GM21423 (cell line): Measurements from ENCODE around the gene CADM1.

ENCODE experiments used
- ATAC-seq: cut with Tn5 transposase; IDR thresholded peaks from one replicate; pipeline ENCODE4 v1.9.1; 2021; ENCODE audit warnings: mild to moderate bottlenecking, moderate library complexity; ENCODE audit not compliant: unreplicated experiment

Gene CADM1

DNA sequence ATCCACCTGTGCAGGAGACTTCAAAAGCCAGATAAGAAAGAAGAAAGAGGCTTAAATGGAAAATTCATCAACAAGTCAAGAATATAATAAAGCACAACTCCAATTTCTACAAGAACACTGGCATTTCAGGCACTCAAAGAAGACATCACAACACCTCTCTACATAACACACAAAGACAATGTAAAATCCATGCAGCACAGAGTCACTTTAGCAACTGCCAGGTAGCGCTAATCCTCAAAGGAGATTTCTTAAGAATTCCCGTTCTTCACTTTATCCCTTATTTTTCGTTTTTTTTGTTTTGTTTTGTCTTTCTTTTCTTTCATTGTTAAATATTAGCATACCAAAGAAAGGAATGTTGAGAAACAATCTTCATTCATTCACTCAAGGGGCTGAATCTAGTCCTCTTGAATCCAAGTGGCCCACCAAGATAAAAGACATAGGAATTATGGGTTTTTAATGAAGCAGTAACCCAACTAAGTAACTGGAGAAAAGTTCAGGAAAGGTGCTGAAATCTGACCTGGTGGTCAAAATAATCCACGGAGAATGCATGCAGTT is 95.0 kb downstream of the CADM1 start:
- no peak for ATAC-seq

DNA sequence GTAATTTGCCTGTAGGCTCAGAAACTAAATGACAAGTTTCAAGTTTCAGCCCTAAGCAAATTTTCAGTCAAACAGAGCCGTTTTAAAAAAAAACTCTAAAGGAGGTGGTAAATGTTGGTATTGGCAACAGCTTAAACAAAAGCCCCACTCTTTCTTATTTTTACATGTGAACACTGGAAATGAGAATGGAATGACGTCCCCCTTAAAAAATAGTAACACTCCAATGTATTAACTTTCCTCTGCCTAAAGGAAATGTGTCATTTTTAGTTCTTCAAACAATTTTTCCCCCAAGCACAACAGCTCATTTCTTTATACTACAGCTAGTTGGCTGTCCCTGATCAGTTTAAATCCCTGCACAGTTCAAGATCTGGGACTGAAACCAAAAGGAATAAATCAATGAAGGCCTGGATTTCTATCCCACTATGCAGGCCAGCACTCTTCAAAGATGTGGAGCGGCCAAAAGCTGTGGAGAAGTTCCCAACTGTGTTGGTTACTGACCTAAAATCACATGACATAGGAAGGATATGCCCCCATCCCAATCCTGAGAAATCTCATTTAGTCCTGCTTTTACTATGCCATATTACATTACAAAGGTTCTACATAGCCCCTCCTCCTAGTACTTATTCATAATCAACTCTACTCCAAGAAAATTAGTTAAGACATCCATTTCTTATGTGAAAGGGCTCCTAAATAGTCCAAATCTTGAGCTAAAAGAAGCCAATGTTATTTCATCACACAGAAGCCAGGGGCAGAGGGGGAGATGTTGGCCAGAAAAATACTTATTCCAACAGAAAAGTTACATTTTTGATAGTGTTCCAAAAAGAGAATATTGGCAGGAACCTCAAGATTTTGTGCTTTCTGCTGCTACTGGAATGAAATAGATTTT is 95.9 kb downstream of the CADM1 start:
- ATAC-seq: no peak

GRCh38 chr11:115407496-115407895 is 96.7 kb downstream of the CADM1 start:
- no peak for ATAC-seq

DNA sequence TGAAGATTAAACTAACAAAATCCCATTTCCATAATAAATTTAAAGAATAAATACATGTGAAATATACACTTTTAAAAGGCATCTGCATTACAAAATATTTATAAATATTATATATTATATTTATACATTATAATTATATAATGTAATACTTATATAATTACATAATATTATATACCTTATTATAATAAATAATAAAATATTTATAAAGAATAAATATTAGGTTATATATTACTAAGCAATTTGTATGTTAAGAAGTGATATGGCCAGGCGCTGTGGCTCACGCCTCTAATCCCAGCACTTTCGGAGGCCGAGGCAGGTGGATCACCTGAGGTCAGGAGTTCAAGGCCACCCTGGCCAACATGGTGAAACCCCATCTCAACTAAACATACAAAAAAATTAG is 97.8 kb downstream of the CADM1 start:
- ATAC-seq: no peak

DNA sequence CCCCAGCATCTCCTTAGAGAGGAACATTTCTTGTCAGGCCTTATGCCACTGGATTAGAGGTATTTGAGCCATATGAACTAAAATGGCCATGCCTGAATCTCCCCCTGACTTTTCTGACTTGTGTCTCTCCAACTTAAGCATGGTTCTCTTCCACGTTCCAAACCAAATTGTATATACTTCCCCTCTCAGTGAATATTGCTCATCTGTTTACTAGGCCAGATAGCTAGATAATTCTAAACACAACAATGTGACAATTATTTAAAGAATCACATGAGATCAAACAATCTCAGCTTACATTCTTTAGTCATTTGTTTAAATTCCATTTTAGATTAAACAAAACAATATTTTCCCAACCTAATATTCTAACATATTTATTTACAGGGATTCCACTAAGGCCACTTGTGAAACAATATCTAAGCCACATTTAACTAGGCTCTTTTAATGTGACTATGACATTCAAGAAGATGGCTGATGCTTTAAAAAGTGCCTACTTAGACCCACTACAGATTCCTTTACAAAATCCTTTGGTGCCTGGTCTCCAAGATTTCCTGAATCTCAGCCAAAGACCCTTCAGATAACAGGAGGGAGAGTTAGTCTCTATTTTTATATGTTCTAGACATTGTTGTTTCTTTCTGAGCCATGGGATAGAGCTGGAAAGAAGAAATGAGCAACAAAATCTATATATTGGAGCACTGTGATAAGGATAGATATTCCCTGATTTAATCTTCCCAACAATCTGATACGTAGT is 105.7 kb downstream of the CADM1 start:
- ATAC-seq: no peak

DNA sequence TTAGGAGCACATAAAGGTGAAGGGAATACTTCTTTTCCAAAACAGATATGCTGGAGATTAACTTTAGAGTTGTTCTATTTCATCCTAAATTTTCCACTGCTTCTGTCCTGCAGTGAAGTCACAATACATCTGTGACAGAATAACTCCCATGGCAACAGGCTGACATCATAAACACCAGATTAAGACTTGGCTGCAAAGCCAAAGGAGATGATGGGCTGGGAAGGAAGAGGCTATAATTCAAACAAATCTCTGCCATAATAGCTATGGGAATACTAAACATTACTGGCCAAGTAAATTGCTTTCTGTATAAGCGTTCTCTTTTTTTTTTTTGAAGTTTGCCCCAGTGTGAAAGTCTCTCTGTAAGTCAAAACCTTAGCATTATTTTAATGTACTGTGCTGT is 107.7 kb downstream of the CADM1 start:
- ATAC-seq: no peak

GRCh38 chr11:115393950-115394349 is 110.3 kb downstream of the CADM1 start:
- ATAC-seq: no peak

DNA sequence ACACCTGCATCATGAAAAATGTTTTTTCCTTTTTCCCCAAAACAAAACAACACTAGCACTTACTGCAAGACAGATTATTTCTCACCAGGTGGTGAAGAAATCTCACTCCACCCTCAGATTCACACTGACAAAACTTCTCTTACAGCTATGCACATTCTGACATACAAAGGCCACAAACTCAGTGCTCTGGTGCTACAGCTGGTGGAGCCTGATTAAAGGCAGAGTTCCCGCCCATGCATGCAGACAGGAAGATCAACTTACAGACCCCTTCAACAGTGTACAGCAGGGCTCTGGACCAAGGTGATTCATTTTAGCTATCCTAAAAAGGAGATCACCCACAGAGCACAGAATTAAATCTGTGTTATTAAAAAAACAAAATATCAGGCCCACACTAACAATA is 112.6 kb downstream of the CADM1 start:
- ATAC-seq: no peak

DNA sequence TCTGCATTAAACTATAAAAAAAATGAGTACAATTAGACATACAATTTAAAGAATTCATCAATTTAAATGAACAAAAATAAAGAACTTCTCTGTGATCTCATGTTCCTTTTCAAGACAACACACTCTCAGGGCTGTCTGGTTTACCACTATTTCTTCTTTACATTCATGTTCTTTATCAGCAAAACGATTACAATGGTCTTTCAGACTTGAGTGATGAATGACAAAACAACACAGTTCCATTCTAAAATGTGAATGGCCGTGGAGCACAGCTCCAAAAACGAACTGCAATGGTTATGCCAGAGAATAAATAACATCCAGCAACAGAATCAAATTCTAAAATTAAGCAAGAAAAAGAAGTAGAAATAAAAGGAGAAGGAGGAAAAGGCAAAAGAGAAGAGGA is 113.1 kb downstream of the CADM1 start:
- ATAC-seq: no peak

- no peak for ATAC-seq
These were observed 113.8 kb downstream of the CADM1 start for GRCh38 chr11:115390441-115390840.

DNA sequence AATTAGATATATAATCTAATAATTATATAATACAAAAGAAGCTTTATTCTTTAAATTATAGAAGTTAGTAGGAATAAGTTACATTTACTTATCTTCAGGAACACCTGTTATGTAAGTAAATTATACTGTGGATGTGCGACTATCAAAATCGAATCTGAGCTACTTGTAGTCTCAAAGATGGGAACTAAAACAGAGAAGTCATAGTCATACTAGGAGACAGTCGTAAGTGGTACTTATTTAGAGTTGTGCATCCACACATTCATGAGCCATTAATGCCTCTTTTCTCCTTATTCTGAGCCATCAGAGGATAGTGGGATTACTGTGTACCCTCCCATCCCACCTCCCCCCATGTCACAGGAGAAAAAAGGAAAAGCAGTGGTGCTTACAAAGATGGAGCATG is 114.4 kb downstream of the CADM1 start:
- ATAC-seq: no peak

GRCh38 chr11:115385226-115385625 is 119.0 kb downstream of the CADM1 start:
- no peak for ATAC-seq

DNA sequence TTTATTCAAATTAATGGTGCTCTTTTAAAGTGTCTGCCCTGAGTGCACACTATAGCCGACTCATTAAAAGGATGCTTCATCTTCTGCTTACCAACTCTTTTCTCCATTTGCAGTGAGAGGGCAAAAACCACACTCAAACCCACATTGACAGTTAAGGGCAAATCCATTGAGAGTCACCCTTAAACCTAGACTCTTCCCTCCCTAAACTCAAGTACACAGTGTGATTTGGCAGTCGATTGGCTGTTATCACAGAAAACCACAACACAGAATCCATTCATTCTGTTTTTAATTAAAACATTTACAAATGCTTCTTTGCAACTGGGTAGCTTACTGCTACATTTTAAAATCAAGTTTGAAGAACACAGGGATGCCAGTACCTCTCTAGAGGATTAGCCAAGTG is 120.0 kb downstream of the CADM1 start:
- ATAC-seq: no peak

DNA sequence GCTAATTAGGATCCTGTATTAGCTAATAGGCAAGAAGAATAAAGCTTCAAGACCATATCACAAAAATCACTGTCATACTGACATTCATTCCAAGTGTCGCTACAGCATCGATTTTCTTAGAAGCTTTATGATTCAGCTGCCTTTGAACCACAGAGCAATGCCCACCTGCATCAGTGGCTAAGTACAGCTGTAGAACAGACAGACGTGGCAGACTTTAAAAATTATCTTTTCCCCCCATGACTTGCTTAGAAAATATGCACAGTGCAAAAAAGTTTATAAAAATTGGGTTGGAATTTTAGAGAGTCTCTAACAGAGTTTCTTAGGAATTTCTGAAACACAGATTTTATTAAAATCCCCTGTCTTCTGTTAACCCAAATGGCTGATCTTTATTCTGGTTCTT is 120.8 kb downstream of the CADM1 start:
- no peak for ATAC-seq

DNA sequence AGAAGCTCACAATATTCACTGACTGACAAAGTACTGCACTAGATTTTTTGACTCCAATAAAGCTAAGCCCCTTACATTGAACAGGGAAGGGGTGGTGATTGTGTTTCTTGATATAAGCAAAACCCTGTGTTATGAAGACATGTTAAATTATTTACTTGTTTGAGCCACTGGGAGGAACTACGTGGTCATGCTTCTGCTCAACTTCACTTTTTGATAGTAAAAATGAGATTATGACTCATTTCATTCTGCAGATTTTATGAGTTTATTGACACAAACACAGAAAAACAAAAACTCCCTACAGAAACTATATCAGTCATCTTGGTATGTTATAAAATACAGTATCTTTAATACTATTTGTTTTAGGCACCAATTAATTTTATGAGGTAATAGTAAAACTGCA is 124.7 kb downstream of the CADM1 start:
- ATAC-seq: no peak

DNA sequence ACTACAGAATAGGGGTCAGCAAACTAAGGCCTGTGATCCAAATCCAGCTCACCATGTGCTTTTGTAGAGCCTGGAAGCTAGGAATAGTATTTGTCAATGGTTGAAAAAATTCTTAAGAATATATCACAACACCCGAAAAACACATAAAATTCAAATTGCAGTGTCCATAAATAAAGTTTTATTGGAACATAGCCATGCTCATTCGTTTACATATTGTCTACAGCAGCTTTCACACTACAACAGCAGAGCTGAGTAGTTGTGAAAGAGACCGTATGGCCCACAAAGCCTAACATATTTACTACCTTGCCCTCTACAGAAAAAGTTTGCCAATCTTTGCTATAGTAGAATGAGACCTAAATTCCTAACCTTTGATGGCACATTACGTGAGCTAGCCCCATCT is 125.7 kb downstream of the CADM1 start:
- ATAC-seq: no peak

- no peak for ATAC-seq
These were observed 126.3 kb downstream of the CADM1 start for GRCh38 chr11:115377882-115378296.

GRCh38 chr11:115368616-115369015 is 135.6 kb downstream of the CADM1 start:
- ATAC-seq: no peak

DNA sequence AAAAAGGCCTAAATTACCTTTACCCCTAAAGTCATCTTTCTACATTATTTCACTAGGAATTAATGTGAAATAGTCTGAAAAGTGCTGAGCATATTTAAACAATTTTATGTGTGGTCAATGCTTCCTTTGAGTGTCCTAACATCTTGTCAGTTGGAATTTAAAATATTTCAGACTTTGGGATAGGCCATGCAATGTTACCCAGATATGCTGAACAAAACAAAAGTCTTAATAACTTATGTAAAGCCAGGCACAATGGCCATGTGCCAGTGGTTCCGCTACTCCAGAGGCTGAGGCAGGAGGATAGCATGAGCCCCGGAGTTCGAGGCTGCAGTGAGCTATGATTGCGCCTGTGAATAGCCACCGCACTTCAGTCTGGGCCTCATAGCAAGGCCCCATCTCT is 137.4 kb downstream of the CADM1 start:
- no peak for ATAC-seq

GRCh38 chr11:115365907-115366306 is 138.3 kb downstream of the CADM1 start:
- ATAC-seq: no peak

DNA sequence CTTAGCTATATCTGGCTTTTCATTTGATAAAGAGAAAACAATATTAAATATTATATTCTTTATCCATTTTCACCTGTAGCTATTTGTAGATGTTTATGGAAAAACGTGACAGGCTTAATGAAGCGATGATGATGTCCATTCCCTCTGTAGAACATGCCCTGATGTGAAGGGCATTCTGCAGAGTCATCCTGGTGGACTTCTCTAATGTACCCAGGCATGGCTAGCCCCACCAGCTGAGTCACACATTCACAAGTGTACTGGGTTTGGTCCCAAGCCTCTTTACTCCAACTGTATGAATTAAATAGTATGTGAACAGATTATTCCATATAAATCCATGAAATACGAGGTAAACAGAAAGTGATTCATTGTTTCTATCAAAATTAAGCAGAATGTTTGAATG is 139.3 kb downstream of the CADM1 start:
- no peak for ATAC-seq

DNA sequence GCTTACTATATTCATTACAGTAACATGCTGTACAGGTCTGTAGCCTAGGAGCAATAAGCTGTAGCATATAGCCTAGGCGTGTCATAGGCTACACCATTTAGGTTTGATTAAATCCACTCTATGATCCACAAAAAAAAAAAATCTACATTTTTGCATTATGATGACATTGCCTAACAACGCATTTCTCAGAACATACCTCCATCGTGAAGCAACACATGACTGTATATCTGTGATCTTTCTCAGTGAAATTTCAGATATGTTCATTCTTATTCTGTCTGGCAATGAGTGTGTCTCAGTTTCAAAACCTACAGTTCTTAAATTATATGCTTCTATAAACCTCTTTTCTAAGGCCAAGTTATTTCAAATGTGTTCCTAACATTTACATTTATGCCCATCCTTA is 140.3 kb downstream of the CADM1 start:
- ATAC-seq: no peak
